NCI-H2107 treated with DMSO at 0.1 percent for 48 hours (cell line): Measurements from ENCODE around the gene GDPD1.
"Not testable (repeated sequence)": the region's sequence is repeated elsewhere in the genome, so short reads cannot be mapped to it uniquely, and the experiment has no call there.

Experiments used
- DNase-seq: peaks from one replicate; lab custom pipeline; 2025; ENCODE audit not compliant: unreplicated experiment; lab: John Stamatoyannopoulos, UW

GDPD1 gene

DNA sequence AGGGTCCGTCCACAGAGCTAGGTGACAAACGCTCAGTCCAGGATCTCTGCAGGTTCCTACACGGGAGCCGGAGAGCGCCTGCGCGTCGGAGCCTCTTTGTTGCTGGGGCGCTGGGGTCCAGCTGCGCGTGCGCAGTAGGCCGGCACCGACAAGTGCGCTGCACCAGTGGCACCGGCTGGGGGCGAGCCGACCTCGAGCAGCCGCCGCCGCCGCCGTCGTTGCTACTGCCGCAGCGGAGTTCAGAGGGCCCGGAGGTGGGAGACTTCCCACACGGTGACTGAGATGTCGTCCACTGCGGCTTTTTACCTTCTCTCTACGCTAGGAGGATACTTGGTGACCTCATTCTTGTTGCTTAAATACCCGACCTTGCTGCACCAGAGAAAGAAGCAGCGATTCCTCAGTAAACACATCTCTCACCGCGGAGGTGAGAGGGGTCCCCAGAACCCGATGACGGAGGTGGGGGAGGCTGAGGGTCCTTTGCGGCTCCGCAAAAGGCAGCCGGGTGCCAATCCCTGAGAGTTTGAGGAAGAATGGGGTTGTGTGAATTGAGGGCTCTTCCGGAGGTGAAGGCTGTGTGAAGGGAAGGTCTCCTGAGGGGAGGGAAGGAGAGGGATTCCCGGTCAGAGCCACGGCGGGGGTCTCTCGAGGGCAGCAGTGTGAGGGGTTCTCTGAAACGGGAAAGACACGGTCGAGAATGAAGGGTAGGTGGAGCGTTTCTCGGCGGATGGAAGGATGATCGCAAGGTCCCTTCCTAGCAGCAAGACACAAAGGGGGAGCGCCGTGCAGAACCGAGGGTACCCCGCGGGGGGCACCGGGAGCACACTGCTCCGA is at the start of gene GDPD1:
TSS of gene GDPD1 (plus strand) at position 184 of the 831 bp plus-strand sequence. CDS start at position 283, 99 bp downstream.
- DNase-seq = peak; percentile 83

DNA sequence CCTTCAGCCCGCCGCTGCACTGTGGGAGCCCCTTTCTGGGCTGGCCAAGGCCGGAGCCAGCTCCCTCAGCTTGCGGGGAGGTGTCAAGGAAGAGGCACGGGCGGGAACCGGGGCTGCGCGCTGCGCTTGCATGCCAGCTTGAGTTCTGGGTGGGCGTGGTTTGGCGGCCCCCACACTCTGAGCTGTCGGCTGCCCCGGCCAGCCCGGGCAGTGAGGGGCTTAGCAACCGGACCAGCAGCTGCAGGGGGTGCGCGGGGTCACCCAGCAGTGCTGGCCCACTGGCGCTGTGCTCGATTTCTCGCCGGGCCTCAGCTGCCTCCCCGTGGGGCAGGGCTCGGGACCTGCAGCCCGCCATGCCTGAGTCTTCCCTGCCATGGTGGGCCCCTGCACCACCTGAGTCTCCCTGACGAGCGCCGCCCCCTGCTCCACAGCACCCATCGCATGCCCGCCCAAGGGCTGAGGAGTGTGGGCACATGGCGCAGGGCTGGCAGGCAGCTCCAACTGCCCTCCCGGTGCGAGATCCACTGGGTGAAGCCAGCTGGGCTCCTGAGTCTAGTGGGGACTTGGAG is 47.8 kb upstream of the GDPD1 start:
- no peak for DNase-seq

DNA sequence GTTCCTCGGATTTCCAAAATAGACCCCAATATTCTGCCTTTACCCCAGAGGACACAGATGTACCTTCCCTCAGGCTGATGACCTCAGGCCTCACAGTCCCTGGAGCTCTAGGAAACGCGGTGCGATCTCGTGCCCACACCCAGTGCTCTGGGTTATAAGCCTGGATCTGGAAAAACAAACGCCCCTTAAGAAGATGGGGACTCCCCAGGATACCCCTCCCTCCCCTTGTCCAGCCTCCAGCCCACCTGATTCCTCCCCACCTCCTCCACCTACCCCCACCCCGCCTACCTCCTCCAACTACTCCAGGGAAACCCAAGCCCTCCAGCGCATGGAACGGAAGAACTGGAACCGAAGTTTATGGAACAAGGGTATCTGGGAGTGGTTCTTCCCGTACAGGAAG is 45.6 kb upstream of the GDPD1 start:
- no peak for DNase-seq

DNA sequence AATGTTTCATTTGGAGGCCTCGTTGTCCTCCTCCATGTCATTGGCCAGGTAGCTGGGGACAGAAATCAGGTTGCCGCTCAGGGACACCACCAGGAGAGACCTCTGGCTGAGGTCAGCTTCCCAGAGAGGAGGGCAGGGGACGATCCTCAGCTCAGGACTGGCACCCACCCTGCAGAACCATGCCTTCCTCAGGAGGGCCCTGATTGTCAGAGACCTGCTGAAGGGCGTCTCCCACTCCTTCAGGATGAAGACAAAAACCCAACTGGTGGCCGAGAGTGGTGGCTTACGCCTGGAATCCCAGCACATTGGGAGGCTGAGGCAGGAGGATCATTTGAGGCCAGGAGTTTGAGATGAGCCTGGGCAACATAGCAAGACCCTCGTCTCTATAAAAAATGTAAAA is 45.2 kb upstream of the GDPD1 start:
- DNase-seq = no peak

DNA sequence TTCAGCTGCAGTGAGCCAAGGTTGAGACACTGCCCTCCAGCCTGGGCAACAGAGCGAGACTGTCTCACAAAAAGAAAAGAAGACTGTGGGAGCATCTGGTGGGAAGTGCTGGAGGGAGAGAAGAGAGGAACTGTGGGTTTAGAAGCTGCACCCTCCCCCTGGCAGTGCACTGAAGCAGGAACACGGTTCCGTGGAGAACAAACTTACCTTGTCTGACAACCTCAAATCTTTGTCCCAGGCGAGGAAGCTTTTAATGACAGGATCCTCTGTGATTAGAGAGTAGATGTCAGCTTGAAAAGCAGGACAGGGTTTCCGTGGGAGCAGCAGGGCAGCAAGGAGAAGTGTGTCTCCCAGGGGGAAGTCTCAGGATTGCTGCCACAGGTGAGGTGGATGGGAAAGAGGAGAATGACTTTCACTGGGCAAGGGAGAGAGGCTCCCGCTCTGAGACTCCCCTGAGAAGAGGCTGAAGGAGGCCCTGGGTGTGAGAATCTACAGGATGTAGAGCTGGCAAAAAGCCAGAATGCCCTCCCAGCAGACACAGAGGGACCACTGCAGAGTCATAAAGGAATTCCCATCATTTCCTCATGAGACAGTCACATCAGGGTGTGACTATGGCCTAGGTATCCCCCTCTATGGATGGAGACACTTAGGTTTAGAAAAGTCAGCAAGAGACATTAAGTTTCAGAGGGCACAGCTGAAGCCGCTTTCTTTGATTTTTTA is 41.9 kb upstream of the GDPD1 start:
- DNase-seq = no peak

DNA sequence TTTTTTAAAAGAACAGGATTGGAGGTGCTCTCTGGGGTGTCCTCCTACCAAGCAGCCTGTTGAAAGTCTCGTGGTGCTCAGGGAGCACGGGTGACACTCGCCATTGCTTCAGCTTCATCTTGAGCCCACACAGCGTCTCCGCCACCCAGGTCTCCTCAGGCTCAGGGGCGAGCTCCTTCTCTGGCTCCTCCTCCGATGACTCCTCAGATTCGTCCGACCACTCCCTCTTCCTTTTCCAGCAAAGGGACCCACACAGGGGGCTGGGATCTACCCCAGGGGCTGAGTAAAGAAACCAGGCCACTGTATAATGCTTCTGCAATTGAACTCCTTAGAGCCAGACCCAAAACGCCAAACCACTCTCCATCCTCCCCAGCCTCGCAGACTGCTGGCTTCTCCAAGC is 40.7 kb upstream of the GDPD1 start:
- not testable (repeated sequence) for DNase-seq

DNA sequence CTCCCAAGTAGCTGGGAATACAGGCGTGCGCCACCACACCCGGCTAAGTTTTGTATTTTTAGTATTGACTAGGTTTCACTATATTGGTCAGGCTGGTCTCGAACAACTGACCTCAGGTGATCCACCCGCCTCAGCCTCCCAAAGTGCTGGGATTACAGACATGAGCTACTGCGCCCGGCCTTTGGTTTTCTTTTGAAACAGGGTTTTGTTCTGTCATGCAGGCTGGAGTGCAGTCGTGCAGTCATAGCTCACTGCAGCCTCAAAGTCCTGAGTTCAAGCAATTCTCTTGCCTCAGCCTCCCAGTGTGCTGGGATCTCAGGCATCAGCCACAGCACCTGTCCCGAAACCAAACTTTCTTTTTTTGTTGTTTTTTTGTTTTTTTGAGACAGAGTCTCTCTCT is 39.7 kb upstream of the GDPD1 start:
- no peak for DNase-seq

DNA sequence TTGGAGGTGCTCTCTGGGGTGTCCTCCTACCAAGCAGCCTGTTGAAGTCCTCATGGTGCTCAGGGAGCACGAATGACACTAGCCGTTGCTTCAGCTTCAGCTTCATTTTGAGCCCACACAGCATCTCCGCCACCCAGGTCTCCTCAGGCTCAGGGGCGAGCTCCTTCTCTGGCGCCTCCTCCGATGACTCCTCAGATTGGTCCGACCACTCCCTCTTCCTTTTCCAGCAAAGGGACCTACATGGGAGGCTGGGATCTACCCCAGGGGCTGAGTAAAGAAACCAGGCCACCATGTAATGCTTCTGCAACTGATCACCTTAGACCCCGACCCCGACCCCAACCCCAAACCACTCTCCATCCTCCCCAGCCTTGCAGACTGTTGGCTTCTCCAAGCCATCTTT is 38.8 kb upstream of the GDPD1 start:
- DNase-seq = no peak

DNA sequence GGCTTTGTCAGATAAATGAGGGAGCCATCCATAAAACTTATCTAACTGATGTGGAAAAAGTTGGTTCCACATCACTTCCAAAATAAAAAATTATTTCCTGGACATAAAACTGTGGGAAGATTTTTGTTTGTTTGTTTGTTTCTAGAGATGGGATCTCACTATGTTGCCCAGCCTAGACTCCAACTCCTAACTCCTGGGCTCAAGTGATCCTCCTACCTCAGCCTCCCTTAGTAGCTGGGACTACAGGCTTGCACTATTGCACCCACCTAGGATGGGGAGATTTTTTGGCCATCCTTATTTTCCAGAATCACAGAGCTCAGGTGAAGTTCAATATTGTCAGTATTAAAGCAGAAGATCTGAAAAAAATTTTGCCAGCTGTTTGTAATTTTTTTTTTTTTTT is 34.3 kb upstream of the GDPD1 start:
- DNase-seq = no peak

DNA sequence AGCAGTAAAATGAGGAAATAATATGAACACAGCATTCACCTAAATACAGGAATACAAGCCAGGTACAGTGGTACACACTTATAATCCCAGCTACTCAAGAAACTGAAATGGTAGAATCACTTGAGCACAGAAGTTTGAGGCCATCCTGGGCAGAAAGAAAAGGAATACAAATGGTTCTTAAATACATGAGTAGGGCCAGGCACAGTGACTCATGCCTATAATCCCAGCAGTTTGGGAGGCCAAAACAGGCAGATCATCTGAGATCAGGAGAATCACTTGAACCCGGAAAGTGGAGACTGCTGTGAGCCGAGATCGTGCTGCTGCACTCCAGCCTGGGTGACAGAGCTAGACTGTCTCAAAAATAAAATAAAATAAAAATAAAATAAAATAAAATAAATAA is 33.5 kb upstream of the GDPD1 start:
- no peak for DNase-seq

DNA sequence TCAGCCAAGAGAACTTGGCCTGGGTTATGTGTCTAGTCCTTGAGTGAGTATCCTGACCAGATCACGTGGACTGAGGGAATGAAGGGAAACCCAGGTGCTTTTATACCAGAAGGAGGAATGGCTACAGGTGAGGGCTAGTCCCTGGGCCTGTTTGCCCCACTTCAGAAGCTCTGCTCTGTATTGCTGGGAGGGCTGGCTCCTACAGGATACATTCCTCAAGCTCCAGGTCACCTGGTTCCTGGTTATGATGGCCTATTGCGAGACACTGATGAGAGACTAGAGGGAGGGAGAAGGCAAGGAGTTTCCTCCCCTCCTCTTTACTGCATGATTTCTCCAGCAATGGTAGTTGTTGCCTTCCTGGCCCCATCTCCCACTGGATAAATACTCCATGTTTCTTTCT is 29.5 kb upstream of the GDPD1 start:
- no peak for DNase-seq

DNA sequence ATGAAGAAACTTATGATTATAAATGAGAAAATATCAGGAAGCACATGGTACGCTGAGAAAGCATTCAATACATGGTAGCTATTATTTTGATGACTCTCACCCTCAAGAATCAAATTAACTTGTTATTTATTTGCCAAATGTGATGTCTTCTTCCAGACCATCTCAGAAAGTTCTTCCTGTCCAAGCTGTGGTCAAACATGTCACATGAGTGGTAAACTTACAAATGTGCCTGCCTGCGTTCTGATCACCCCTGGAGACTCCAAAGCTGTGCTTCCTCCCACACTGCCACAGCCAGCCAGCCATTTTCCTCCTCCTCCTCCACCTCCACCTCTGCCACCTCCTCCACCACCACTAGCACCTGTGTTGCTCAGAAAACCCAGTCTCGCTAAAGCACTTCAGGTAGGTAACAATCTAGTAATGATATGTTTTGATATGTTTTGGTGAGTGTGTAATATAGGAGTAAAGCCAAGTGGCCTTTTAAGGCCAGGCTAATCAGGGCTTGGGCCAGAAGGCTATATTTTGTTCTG is 26.9 kb upstream of the GDPD1 start:
- DNase-seq = no peak

DNA sequence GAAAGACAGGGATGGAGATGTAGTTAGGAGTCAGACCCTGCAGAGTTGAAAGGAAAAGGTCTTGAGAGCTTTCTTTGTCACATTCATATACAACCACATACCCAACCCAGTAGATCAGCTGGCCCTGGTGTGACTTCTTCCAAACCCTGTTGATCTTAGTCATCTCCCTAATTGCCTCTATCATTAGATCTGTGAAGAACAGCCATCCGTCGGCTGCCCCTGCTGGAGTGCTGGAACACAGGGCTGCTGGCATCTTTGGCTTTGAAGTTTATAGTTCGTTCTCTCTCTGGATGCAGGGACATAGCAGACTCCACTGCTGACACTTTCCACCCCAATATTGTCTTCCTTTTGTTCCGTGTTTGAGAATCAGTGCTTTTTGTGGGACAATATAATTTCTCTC is 20.9 kb upstream of the GDPD1 start:
- DNase-seq = no peak

DNA sequence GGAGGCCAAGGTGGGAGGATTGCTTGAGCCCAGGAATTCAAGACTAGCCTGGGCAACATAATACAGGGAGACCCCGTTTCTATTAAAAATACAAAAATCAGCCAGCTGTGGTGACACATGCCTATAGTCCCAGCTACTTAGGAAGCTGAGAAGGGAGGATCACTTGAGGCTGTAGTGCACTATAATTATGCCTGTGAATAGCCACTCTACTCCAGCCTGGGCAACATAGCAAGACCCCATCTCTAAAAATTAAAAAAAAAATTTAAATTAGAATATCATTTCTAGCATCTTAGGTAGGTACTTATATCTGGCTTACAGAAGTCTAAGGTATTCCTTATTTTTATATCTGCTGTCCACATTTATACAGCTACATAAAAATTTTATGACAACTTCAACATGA is 18.0 kb upstream of the GDPD1 start:
- DNase-seq = no peak

DNA sequence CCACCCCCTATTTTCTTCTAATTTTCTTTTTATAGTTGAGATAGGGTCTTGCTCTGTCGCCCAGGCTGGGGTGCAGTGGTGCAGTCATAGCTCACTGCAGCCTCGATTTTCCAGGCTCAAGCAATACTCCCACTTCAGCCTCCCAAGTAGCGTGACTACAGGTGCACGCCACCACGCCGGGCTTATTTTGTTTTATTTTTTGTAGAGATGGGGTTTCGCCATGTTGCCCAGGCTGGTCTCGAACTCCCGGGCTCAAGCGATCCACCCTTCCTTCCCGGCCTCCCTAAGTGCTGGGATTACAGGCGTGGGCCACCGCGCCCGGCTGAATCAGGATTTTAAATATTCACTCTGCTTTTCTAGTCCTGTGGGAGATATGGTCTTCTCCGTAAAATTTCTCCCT is 941 bp upstream of the GDPD1 start:
- DNase-seq = no peak

DNA sequence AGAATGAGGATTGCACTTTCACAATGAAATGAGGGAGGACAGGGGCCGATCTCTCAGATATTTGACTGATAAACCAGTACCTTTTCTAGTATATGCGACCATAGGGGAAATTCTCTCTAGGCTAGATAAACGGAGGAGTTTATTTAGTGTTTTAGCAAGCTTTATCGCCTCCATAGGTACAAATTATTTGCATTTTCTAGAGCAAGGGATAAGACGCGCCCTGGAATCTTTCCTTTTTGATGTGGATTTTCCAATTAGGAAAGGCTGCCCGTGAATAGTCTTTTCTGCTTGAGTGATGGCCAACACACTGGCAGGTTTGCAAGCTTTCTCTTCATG is 351 bp upstream of the GDPD1 start:
- DNase-seq = no peak

DNA sequence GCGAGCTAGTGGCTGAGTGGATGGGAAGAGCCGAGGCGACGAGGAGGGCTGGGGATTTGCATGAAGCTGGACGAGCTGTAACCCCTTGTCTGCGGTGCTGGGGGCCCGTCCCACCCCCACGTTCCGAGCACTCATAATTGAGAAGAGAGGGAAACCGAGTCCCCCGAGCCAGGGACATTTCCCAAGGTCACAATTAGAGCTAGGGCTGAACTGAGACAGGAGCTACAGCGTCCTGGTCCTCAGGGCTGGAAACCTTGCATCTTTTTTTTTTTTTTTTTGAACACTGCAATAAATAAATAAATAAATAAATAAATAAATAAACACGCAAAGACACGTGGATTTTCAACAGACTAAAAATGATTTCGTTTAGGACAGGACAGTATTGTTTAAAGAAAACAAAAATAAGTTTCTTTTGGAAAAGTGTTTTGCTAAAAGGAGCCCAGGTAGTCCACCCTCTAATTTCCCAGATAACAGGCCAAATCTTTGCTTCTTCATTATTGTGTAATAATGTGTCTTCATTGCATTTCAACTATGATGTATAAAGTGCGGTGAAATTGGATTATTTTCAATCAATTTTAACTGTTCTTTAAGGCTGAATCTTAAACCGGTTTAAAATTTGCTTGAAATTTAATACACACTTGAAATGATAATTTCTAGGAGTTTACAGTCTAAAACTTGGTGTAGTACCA is 992 bp downstream of the GDPD1 start:
- no peak for DNase-seq

DNA sequence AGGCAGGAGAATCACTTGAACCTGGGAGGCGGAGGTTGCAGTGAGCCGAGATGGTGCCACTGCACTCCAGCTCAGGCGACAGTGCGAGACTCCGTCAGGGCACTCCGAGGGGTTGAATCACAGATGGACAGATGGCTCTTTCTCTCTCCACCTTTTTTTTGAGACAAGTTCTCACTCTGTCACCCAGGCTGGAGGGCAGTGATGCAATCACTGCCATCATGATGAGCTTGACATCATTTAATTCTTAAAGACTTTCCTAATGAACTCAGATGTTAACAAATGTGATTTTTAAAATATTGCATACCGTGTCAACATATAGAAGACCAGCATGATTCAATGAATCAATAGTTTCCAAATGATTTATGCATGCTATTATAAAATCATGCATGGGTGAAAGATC is 3.5 kb downstream of the GDPD1 start:
- DNase-seq = no peak

DNA sequence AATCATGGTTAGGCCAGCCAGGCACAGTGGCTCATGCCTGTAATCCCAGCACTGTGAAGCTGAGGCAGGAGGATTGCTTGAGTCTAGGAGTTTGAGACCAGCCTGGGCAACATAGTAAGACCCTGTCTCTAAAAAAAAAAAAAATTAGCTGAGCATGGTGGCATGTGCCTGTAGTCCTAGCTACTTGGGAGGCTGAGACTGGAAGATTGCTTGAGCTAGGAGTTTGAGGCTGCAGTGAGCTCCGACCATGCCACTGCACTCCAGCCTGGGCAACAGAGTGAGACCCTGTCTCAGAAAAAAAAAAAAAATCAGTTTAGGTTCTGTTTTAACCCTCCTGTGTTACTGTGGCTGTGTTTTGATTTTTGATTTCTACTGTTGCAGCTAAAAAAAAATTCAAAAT is 8.3 kb downstream of the GDPD1 start:
- not testable (repeated sequence) for DNase-seq

DNA sequence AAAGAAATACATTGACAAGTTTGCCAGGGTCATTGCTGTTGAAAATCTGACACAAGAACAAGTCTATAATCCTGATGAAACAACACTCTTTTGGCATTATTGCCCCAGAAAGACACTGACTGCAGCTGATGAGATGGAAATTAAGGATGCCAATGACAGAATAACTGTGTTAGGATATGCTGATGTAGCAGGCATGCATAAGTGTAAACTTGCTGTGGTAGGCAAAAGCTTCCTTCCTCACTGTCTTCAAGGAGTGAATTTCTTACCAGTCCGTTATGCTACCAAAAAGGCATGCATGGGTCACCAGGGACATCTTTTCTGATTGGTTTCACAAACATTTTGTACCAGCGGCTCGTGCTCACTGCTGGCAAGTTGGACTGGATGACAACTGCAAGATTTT is 10.5 kb downstream of the GDPD1 start:
- DNase-seq = no peak

DNA sequence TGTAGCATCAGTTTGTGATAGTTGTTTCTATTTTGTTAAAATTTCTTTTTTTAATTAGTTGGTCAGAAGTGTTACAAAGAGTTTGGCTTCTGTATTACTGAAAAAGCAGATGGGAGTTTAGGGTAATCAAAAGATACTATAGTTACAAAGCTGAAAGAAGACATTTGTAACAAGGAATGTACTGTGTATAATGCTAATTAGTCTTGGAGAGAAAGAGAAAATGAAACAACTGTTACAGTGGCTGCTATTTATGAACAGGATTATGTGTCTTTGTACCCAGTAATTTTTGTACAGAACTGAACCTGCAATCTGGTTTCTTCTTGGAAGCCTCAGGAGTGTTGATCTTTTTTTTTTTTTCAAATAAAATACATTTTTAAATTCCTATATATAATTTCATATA is 14.3 kb downstream of the GDPD1 start:
- DNase-seq = no peak

DNA sequence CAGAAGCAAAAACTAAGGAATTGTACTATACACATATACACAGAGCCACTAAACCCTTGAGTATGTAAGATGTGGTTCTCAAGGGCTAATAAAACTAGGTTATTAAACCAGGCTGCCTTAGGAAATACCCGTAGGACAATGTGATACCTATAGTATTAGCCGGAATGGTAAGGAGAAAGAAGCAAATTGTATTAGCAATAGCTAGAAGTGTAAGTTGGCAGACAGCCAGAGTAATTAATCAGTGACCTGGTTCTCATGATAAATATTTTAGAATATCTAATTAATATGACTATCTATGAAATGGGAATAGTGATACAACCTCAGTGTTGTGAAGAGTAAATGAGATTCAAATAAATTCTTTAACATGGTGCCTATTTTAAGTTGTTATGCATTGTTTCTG is 18.6 kb downstream of the GDPD1 start:
- no peak for DNase-seq
